Small intestine (tissue), 7 donors: ENCODE results near the gene JAKMIP1. TPM values are rescaled to one million over a fixed set of nuclear protein-coding genes. Genes with fewer than 3 reads are reported as not detected.
A peak's percentile ranks its signal among the peaks of the same experiment; 100 is the strongest.

Source experiments
- DNase-seq, 2 donors: peaks; one replicate each; pipeline versions ENCODE4 v3.0.0 to v3.0.0-alpha.2; 2013
- FAIRE-seq: peaks from 2 replicates; lab custom pipeline; 2012; peaks lifted over from hg19 to GRCh38; lab: Jason Lieb, UNC
- H3K27ac ChIP-seq, 3 donors: one replicate each; pipeline ENCODE4 v1.5.1; 2013; ENCODE audit warnings: low read length in 2 of 3, mild to moderate bottlenecking in 2 of 3, control low read depth in 1 of 3, inconsistent platforms in 1 of 3, low read depth in 1 of 3, moderate library complexity in 1 of 3
- H3K27me3 ChIP-seq, 3 donors: one replicate each; pipeline ENCODE4 v1.6.1; 2013; ENCODE audit warnings: low read length in 3 of 3, inconsistent platforms in 1 of 3; ENCODE audit not compliant: control insufficient read depth in 3 of 3, insufficient read depth in 3 of 3
- H3K36me3 ChIP-seq, 3 donors: one replicate each; pipeline ENCODE4 v1.6.1; 2013; ENCODE audit warnings: low read length in 3 of 3, inconsistent platforms in 1 of 3, low read depth in 1 of 3, mild to moderate bottlenecking in 1 of 3, moderate library complexity in 1 of 3; ENCODE audit not compliant: control insufficient read depth in 3 of 3, insufficient read depth in 2 of 3
- H3K4me1 ChIP-seq, 3 donors: one replicate each; pipeline ENCODE4 v1.6.1; 2013; ENCODE audit warnings: low read length in 2 of 3, inconsistent platforms in 1 of 3, low read depth in 1 of 3, mild to moderate bottlenecking in 1 of 3, moderate library complexity in 1 of 3; ENCODE audit not compliant: control insufficient read depth in 3 of 3, insufficient read depth in 2 of 3
- H3K4me3 ChIP-seq, 3 donors: one replicate each; pipeline ENCODE4 v1.5.1; 2013; ENCODE audit warnings: low read length in 3 of 3, control low read depth in 1 of 3, inconsistent platforms in 1 of 3, low read depth in 1 of 3, mild to moderate bottlenecking in 1 of 3, moderate library complexity in 1 of 3
- H3K9me3 ChIP-seq, 2 donors: one replicate each; pipeline ENCODE4 v1.6.1; 2013; ENCODE audit warnings: low read depth in 1 of 2, low read length in 1 of 2; ENCODE audit not compliant: control insufficient read depth in 2 of 2, insufficient read depth in 1 of 2
- WGBS, 3 donors: extraction: QIAGEN DNeasy Blood & Tissue Kit; methylation state at CpG; one replicate each; pipeline ENCODE4 v1.1.7; 2013; 5-methylcytosine and 5-hydroxymethylcytosine counted together
- polyA plus RNA-seq, 4 donors: library from polyadenylated mRNA; stranded (reverse) in 3 of 4; unstranded in 1 of 4; fragments of 200-250 nt in 3 of 4; fragments of 120-200 nt in 1 of 4; gene quantifications; one replicate each; pipeline versions ENCODE4 v1.2.1 to v1.2.3, GENCODE V29; 2013
- donor health status: healthy with polysubstance abuse.
- donor health status: control.
- donor health status: control.
- donor health status: Bipolar disorder and iron deficiency.
- donor health status: healthy.

Gene JAKMIP1
- polyA plus RNA-seq, 4 donors, result 0.25 to 1.8 (median 1.0) TPM

GRCh38 chr4:6049278-6049677 lies 151.1 kb downstream of the JAKMIP1 start:
- Histone ChIP-seq H3K4me3 (no peak overlapping the region), H3K36me3 (no peaks in the 10 kb centered on the region), H3K27me3 (no peaks in the 10 kb centered on the region), H3K27ac (no peak overlapping the region), H3K9me3 (no peaks in the 10 kb centered on the region), H3K4me1 (no peaks in the 10 kb centered on the region)
- FAIRE-seq (no peak), DNase-seq (no peak)
- 91% methylated on average over 12 of the region's 12 CpGs for WGBS, 3 donors

GRCh38 chr4:6048537-6048936 lies 151.8 kb downstream of the JAKMIP1 start:
- Histone ChIP-seq H3K36me3 (no peaks in the 10 kb centered on the region), H3K4me1 (no peaks in the 10 kb centered on the region), H3K27me3 (no peaks in the 10 kb centered on the region), H3K9me3 (no peaks in the 10 kb centered on the region), H3K4me3 (no peak overlapping the region), H3K27ac (no peak overlapping the region)
- DNase-seq, result no peak
- 65 to 85% (median 66%) methylated on average over 12 of the region's 12 CpGs for WGBS, 3 donors
- no peak for FAIRE-seq

DNA sequence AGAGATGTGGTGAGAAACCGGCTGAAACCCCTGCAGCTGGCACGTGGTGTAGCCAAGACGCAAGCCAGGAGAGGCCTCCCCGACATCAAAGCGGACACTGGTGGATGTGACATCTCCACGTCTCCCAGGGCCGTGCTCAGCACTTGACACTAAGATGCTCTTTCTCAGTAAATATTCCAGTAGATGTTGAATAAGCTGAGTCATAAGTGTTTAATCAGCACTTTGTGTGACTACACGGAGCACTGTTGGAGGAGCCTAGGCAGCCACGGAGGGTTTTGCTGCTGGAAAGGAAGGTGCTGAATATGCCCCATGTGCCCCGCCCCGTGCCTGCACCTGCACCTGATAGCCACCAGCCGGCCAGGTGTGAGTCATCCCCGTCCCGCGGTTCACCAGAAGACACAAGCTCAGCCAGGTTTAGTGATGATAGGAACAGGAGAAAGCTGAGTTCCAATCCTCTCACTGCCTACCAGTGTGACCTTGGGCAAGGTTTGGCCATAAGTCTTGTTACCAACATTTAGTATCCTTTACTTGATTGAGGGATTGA lies 153.1 kb downstream of the JAKMIP1 start:
- Histone ChIP-seq H3K27me3 (no peaks in the 10 kb centered on the region), H3K4me1 (no peaks in the 10 kb centered on the region), H3K36me3 (no peaks in the 10 kb centered on the region), H3K4me3 (no peak overlapping the region), H3K27ac (no peak overlapping the region), H3K9me3 (no peaks in the 10 kb centered on the region)
- FAIRE-seq (no peak), DNase-seq (peak in 1 of 2 donors; percentile 3)
- 43 to 73% (median 57%) methylated on average over 15 of the region's 15 CpGs for WGBS, 3 donors

GRCh38 chr4:6046526-6047129 lies 153.7 kb downstream of the JAKMIP1 start:
- no peak overlapping the region for H3K27ac ChIP-seq
- H3K9me3 ChIP-seq, result no peaks in the 10 kb centered on the region
- DNase-seq, result no peak
- no peak for FAIRE-seq
- no peaks in the 10 kb centered on the region for H3K27me3 ChIP-seq
- WGBS, 3 donors, result 72 to 87% (median 75%) methylated on average over 13 to 14 of the region's 14 CpGs
- H3K4me3 ChIP-seq, result no peak overlapping the region
- no peaks in the 10 kb centered on the region for H3K4me1 ChIP-seq
- H3K36me3 ChIP-seq, result no peaks in the 10 kb centered on the region

DNA sequence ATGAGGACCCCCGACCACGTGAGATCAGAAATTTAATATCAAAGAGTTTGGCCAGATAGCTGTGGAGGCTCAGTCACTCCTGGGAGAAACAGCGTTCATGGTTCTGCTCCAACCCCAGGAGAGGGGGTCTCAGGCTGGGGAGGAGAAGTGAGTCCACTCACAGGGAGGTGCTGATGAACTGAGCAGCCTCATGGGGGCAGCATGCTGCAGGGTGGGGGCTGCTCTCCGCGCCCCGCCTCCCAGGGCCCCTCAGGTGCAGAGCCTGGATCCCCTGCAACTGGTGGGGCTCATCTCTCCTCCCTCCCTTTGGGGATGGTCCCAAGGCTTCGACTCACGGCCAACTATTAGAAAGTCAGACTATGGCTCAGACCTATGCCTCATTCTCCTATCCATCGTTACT lies 155.5 kb downstream of the JAKMIP1 start:
- 35 to 43% (median 36%) methylated on average over 9 of the region's 9 CpGs for WGBS, 3 donors
- H3K9me3 ChIP-seq, result no peaks in the 10 kb centered on the region
- DNase-seq, result no peak
- H3K27me3 ChIP-seq, result peaks cover 0 to 3% (median 0%) of the 10 kb centered on the region in 3 donors
- FAIRE-seq, result no peak
- H3K4me1 ChIP-seq, result no peaks in the 10 kb centered on the region
- H3K36me3 ChIP-seq, result no peaks in the 10 kb centered on the region
- no peak overlapping the region for H3K4me3 ChIP-seq
- no peak overlapping the region for H3K27ac ChIP-seq

GRCh38 chr4:6044276-6044675 lies 156.1 kb downstream of the JAKMIP1 start:
- FAIRE-seq (no peak), DNase-seq (no peak)
- H3K4me3 ChIP-seq, result no peak overlapping the region
- H3K27ac ChIP-seq, result no peak overlapping the region
- no peaks in the 10 kb centered on the region for H3K9me3 ChIP-seq
- no peaks in the 10 kb centered on the region for H3K36me3 ChIP-seq
- 34 to 61% (median 40%) methylated on average over 9 of the region's 9 CpGs for WGBS, 3 donors
- H3K4me1 ChIP-seq, result no peaks in the 10 kb centered on the region
- peaks cover 0 to 3% (median 0%) of the 10 kb centered on the region in 3 donors for H3K27me3 ChIP-seq

DNA sequence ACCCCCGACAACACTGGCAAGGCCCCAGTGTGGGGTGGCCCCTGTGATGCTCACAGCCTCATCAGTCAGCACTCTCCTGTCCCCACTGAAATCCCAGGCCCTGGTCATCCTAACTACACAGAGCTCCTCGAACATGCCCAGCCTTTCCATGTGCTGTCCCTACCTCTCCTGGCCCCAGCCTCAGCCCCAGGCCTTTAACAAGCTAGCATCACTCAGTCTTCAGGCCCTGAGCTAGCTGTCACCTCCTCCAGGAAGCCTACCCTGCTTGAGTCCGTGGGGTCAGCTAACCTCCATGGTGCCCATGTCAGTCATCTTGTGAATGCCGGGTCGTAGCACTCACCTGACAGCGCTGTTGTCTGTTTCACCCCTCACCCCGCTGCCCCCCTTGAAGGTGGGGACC lies 156.5 kb downstream of the JAKMIP1 start:
- Histone ChIP-seq H3K4me3 (no peak overlapping the region), H3K27me3 (peaks cover 0 to 3% (median 0%) of the 10 kb centered on the region in 3 donors), H3K9me3 (no peaks in the 10 kb centered on the region), H3K4me1 (no peaks in the 10 kb centered on the region), H3K27ac (no peak overlapping the region), H3K36me3 (no peaks in the 10 kb centered on the region)
- no peak for DNase-seq
- FAIRE-seq, result no peak
- 69 to 80% (median 80%) methylated on average over 7 of the region's 7 CpGs for WGBS, 3 donors

GRCh38 chr4:6043188-6043587 lies 157.2 kb downstream of the JAKMIP1 start:
- Histone ChIP-seq H3K27me3 (peaks cover 0 to 3% (median 0%) of the 10 kb centered on the region in 3 donors), H3K27ac (no peak overlapping the region), H3K36me3 (no peaks in the 10 kb centered on the region), H3K4me3 (no peak overlapping the region), H3K9me3 (no peaks in the 10 kb centered on the region), H3K4me1 (no peaks in the 10 kb centered on the region)
- WGBS, 3 donors, result 77 to 80% (median 78%) methylated on average over 11 to 13 of the region's 13 CpGs
- DNase-seq (no peak), FAIRE-seq (no peak)
